ENCODE data around the gene LANCL2. TPM values are rescaled to one million over a fixed set of nuclear protein-coding genes. Genes with fewer than 3 reads are reported as not detected.

The LANCL2 gene
- polyA plus RNA-seq, 1 experiment = 26.8 TPM

DNA sequence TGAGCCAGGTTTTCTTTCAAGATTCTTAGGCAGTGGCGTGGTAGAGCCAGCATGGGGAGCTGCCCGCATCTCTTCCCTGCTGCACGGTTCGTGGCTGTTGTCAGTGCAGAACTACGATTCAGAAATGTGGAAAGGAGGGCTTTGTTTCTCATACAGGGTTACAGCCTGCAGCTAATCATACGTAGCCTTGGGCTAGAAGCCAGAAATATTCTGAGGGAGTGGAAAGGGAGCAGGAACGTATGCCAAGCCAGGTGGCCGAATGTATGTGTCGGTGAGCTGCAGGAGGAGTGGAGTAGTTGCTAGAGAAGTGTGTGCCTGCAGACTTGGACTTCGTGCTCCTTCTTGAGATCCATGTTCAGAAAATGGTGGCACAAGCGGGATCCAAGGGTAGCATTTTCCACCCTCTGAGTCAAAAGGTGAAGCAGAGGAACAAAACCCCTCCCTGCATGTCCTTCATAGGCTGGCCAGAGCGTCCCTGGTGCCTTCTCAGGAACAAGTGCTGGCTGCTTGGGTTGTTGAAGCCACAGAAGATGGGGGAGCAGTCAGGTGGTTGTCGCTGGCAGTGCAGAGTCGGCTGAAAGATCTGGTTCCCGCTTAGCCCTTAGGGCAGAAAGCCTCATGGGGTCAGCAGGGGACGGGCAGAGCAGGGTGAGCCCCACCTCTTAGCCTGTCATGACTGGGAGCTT lies 40.9 kb downstream of the LANCL2 start:
- CTCF ChIA-PET = no interaction called here
- Histone ChIP-seq H3K27me3 (ENCODE audit: control insufficient read depth, insufficient read depth, low read length) (no peaks in the 10 kb centered on the region), H3K36me3 (ENCODE audit: control insufficient read depth, insufficient read depth, low read length) (no peaks in the 10 kb centered on the region; the same call in 1 of the 2 replicates), H3K4me3 (ENCODE audit: low read depth, low read length) (no peak overlapping the region)
- POLR2A ChIA-PET = no interaction called here
- DNase-seq (ENCODE audit: low read depth) = no peak
- TF ChIP-seq, protein P1, sequence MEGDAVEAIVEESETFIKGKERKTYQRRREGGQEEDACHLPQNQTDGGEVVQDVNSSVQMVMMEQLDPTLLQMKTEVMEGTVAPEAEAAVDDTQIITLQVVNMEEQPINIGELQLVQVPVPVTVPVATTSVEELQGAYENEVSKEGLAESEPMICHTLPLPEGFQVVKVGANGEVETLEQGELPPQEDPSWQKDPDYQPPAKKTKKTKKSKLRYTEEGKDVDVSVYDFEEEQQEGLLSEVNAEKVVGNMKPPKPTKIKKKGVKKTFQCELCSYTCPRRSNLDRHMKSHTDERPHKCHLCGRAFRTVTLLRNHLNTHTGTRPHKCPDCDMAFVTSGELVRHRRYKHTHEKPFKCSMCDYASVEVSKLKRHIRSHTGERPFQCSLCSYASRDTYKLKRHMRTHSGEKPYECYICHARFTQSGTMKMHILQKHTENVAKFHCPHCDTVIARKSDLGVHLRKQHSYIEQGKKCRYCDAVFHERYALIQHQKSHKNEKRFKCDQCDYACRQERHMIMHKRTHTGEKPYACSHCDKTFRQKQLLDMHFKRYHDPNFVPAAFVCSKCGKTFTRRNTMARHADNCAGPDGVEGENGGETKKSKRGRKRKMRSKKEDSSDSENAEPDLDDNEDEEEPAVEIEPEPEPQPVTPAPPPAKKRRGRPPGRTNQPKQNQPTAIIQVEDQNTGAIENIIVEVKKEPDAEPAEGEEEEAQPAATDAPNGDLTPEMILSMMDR (IDR thresholded peaks at IDR 0.05; ENCODE audit: insufficient read depth, low read depth, low read length) = no peak

- no peak overlapping the region for H3K4me3 ChIP-seq (ENCODE audit: low read depth, low read length)
- no peaks in the 10 kb centered on the region for H3K27me3 ChIP-seq (ENCODE audit: control insufficient read depth, insufficient read depth, low read length)
- DNase-seq (ENCODE audit: low read depth) = no peak
- TF ChIP-seq, protein P1 (IDR thresholded peaks at IDR 0.05; ENCODE audit: insufficient read depth, low read depth, low read length) = peak; percentile 20; the same call in 1 of the 2 replicates
- POLR2A ChIA-PET = no interaction called here
- CTCF ChIA-PET = interaction anchor here (0.6 to 2.1 kb wide), 8 partner anchors 9 to 1402 kb away, joined by 3 to 12 read pairs (median 4); no protein-coding TSS in a partner anchor
- no peaks in the 10 kb centered on the region; the same call in 1 of the 2 replicates for H3K36me3 ChIP-seq (ENCODE audit: control insufficient read depth, insufficient read depth, low read length)
Observed at GRCh38 chr7:55409482-55410225, 44.5 kb downstream of the LANCL2 start.

- Histone ChIP-seq H3K27me3 (ENCODE audit: control insufficient read depth, insufficient read depth, low read length) (no peaks in the 10 kb centered on the region), H3K4me3 (ENCODE audit: low read depth, low read length) (no peak overlapping the region), H3K36me3 (ENCODE audit: control insufficient read depth, insufficient read depth, low read length) (no peaks in the 10 kb centered on the region; the same call in 1 of the 2 replicates)
- POLR2A ChIA-PET = no interaction called here
- TF ChIP-seq, protein P1 (IDR thresholded peaks at IDR 0.05; ENCODE audit: insufficient read depth, low read depth, low read length) = no peak
- CTCF ChIA-PET = interaction anchor here (0.5 to 2.1 kb wide), 6 partner anchors 11 to 540 kb away, joined by 3 to 12 read pairs (median 4); no protein-coding TSS in a partner anchor
- DNase-seq (ENCODE audit: low read depth) = no peak
Observed at GRCh38 chr7:55410667-55411239, 45.6 kb downstream of the LANCL2 start.

DNA sequence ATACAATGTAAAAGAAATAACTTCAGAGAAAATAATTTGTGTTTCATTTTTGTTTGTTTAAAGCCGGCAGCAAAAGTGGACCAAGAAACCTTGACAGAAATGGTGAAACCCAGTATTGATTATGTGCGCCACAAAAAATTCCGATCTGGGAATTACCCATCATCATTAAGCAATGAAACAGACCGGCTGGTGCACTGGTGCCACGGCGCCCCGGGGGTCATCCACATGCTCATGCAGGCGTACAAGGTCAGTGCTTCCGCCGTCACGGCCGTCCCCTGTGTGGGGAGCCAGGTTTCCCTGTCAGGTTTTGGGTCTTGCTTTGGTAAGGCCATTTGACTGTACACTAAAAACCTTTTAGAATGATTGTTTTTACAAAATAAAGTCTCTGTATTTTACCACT lies 46.7 kb downstream of the LANCL2 start:
- ChIA-PET CTCF (no interaction called here), POLR2A (no interaction called here)
- Histone ChIP-seq H3K36me3 (ENCODE audit: control insufficient read depth, insufficient read depth, low read length) (no peaks in the 10 kb centered on the region), H3K4me3 (ENCODE audit: low read depth, low read length) (no peak overlapping the region), H3K27me3 (ENCODE audit: control insufficient read depth, insufficient read depth, low read length) (no peaks in the 10 kb centered on the region)
- TF ChIP-seq, protein P1 (IDR thresholded peaks at IDR 0.05; ENCODE audit: insufficient read depth, low read depth, low read length) = no peak
- DNase-seq (ENCODE audit: low read depth) = no peak

DNA sequence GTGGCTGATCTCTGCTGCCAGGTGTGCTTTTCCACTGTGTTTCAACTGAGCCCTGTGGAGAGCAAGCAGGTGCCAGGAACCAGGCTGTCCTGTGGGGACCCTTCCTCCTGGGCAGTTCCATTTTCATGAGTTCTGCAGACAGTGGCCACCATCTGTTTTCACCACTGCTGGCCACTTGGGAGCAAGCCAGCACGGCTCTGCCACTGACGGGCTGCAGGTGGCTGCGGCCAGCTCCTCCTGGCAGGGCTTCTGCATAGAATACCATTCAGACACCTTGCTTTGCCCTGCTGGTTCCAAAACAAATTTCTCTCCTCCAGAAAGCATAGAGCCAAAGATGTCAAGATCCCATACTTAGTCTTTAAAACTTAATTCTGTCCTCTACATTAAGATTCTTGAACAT lies 48.3 kb downstream of the LANCL2 start:
- no peaks in the 10 kb centered on the region for H3K36me3 ChIP-seq (ENCODE audit: control insufficient read depth, insufficient read depth, low read length)
- no peaks in the 10 kb centered on the region for H3K27me3 ChIP-seq (ENCODE audit: control insufficient read depth, insufficient read depth, low read length)
- CTCF ChIA-PET = interaction anchor here (0.9 to 2.6 kb wide), 6 partner anchors 21 to 134 kb away, joined by 3 to 28 read pairs (median 3); no protein-coding TSS in a partner anchor
- TF ChIP-seq, protein P1 (IDR thresholded peaks at IDR 0.05; ENCODE audit: insufficient read depth, low read depth, low read length) = no peak
- POLR2A ChIA-PET = no interaction called here
- no peak for DNase-seq (ENCODE audit: low read depth)
- H3K4me3 ChIP-seq (ENCODE audit: low read depth, low read length) = no peak overlapping the region
